HepG2 (cell line): ENCODE data around the gene PAQR7.

ENCODE experiments used
- BRCA1 ChIP-seq: sonication (generic); formaldehyde crosslinking; IDR thresholded peaks from 2 replicates; pipeline ENCODE4 v1.4.0; 2020; ENCODE audit warnings: missing genetic modification reagents
- CHD2 ChIP-seq: IDR thresholded peaks from 2 replicates; pipeline ENCODE4 v1.6.1; 2011; ENCODE audit warnings: low read depth, low read length, improper control_type of control experiment
- JUN ChIP-seq: sonication (generic); formaldehyde crosslinking; IDR thresholded peaks from 2 replicates; pipeline ENCODE4 v1.4.0; 2020; ENCODE audit warnings: mild to moderate bottlenecking, missing genetic modification reagents
- NR2F6 ChIP-seq, 2 experiments: IDR thresholded peaks; 2 replicates each; pipeline ENCODE4 v1.6.1; 2016; ENCODE audit warnings: antibody characterized with exemption in 1 of 2, mild to moderate bottlenecking in 1 of 2
- PAF1 ChIP-seq: IDR thresholded peaks from 2 replicates; pipeline ENCODE4 v1.6.1; 2016; ENCODE audit warnings: missing genetic modification reagents, missing compliant biosample characterization
- TF ChIP-seq, protein P1 (sequence below): sonication (generic); formaldehyde crosslinking; IDR thresholded peaks from 2 replicates; pipeline ENCODE4 v1.4.0; 2020; ENCODE audit warnings: mild to moderate bottlenecking, missing genetic modification reagents
- TF ChIP-seq, protein P2 (sequence below): sonication (generic); formaldehyde crosslinking; IDR thresholded peaks from 2 replicates; pipeline ENCODE4 v1.4.0; 2020; ENCODE audit warnings: missing genetic modification reagents

DNA sequence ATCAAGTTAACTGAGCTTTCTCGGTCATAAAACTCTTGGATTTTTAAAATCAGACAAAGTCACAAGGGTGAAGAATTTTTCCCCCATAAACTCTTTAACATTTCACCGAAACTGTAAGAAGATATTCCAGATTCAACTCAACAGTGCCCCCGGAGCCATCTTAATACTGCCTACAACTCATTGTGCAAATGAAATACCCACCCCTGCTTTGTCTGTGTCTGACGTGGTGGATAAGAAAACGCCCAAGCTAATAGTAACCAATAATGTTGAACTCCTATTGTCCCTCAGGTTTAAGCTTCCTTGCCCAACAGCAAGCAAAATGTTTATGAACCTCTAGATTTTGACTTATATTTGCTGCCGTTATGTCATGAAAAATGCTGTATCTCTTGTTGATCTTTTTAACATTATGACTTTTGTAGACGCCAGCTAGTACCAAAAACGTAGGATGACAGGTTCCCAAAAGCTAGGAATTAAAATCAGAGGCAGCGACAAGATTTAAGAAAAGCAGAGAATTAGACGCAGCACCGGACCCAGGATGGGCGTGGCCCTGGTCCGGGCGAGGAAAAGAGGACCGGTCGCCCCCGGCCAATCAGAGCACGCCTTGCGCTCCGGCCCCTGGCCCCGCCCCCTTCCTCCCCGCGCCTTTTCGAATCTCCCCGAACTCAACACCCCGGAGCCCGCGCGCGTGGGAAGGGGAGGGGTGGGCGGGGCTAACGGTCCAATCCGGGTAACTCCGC, 29.6 kb upstream of the PAQR7 start:
- TF ChIP-seq JUN (no peak), CHD2 (no peak), BRCA1 (CRISPR knock-in tag) (no peak), PAF1 (CRISPR knock-in tag) (no peak), NR2F6 (IDR thresholded peaks at IDR 0.05) (no peak), NR2F6 (CRISPR knock-in tag; IDR thresholded peaks at IDR 0.05) (no peak)
- TF ChIP-seq, protein P1, sequence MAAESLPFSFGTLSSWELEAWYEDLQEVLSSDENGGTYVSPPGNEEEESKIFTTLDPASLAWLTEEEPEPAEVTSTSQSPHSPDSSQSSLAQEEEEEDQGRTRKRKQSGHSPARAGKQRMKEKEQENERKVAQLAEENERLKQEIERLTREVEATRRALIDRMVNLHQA (CRISPR knock-in tag): no peak
- TF ChIP-seq, protein P2, sequence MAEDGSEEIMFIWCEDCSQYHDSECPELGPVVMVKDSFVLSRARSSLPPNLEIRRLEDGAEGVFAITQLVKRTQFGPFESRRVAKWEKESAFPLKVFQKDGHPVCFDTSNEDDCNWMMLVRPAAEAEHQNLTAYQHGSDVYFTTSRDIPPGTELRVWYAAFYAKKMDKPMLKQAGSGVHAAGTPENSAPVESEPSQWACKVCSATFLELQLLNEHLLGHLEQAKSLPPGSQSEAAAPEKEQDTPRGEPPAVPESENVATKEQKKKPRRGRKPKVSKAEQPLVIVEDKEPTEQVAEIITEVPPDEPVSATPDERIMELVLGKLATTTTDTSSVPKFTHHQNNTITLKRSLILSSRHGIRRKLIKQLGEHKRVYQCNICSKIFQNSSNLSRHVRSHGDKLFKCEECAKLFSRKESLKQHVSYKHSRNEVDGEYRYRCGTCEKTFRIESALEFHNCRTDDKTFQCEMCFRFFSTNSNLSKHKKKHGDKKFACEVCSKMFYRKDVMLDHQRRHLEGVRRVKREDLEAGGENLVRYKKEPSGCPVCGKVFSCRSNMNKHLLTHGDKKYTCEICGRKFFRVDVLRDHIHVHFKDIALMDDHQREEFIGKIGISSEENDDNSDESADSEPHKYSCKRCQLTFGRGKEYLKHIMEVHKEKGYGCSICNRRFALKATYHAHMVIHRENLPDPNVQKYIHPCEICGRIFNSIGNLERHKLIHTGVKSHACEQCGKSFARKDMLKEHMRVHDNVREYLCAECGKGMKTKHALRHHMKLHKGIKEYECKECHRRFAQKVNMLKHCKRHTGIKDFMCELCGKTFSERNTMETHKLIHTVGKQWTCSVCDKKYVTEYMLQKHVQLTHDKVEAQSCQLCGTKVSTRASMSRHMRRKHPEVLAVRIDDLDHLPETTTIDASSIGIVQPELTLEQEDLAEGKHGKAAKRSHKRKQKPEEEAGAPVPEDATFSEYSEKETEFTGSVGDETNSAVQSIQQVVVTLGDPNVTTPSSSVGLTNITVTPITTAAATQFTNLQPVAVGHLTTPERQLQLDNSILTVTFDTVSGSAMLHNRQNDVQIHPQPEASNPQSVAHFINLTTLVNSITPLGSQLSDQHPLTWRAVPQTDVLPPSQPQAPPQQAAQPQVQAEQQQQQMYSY: no peak
